ENCODE measurements around the gene SYT13.

The SYT13 gene

GRCh38 chr11:45253640-45254039 is 32.5 kb downstream of the SYT13 start:
- no peak overlapping the region for H3K27ac ChIP-seq (ENCODE audit: low read length, poor library complexity, severe bottlenecking)
- H2BK5ac ChIP-seq (ENCODE audit: low read depth, low read length, poor library complexity, severe bottlenecking): no peak overlapping the region
- H3K4ac ChIP-seq (ENCODE audit: low read depth in 1 of 2, low read length in 2 of 2): no peak overlapping the region
- no peak overlapping the region for H3K14ac ChIP-seq (ENCODE audit: low read length in 2 of 2)
- H2BK15ac ChIP-seq (ENCODE audit: low read depth, poor library complexity, severe bottlenecking): no peak overlapping the region
- H3K4me1 ChIP-seq (ENCODE audit: control insufficient read depth, insufficient read depth, low read depth, low read length): peaks cover 9% of the 10 kb centered on the region
- H3K27me3 ChIP-seq (ENCODE audit: control insufficient read depth in 1 of 2, insufficient read depth in 1 of 2, low read length in 2 of 2): peaks cover 0 to 66% of the 10 kb centered on the region in 2 experiments
- DNase-seq: no peak
- no peak overlapping the region for H2AFZ ChIP-seq (ENCODE audit: low read depth, low read length)
- no peak overlapping the region for H2BK120ac ChIP-seq (ENCODE audit: low read depth, low read length)
- H4K8ac ChIP-seq (ENCODE audit: low read length): no peak overlapping the region
- H3K18ac ChIP-seq (ENCODE audit: low read depth in 1 of 2, low read length in 2 of 2): no peak overlapping the region
- H3K23ac ChIP-seq (ENCODE audit: low read length in 2 of 2): no peak overlapping the region
- H3K9ac ChIP-seq (ENCODE audit: low read length): no peak overlapping the region
- no peaks in the 10 kb centered on the region for H3K36me3 ChIP-seq (ENCODE audit: control insufficient read depth in 1 of 2, insufficient read depth in 2 of 2, low read depth in 1 of 2, low read length in 2 of 2)
- H3K4me3 ChIP-seq (ENCODE audit: insufficient read depth in 1 of 2, low read depth in 1 of 2, low read length in 2 of 2): no peak overlapping the region
- no peak overlapping the region for H2BK12ac ChIP-seq (ENCODE audit: low read length in 2 of 2)
- no peak overlapping the region for H4K91ac ChIP-seq (ENCODE audit: low read length)
- WGBS: 93% methylated on average over 8 of the region's 9 CpGs
- no peaks in the 10 kb centered on the region for H3K79me1 ChIP-seq (replicated peaks; ENCODE audit: low read length, poor library complexity, severe bottlenecking)
- no peak overlapping the region for H2AK5ac ChIP-seq (ENCODE audit: low read length, severe bottlenecking)
- H3K4me2 ChIP-seq (ENCODE audit: low read length, poor library complexity, severe bottlenecking): no peak overlapping the region
- no peaks in the 10 kb centered on the region for H3K9me3 ChIP-seq (ENCODE audit: control insufficient read depth, low read length)

- H4K91ac ChIP-seq (ENCODE audit: low read length): no peak overlapping the region
- no peak overlapping the region for H2BK12ac ChIP-seq (ENCODE audit: low read length in 2 of 2)
- peaks cover 0 to 74% of the 10 kb centered on the region in 2 experiments for H3K27me3 ChIP-seq (ENCODE audit: control insufficient read depth in 1 of 2, insufficient read depth in 1 of 2, low read length in 2 of 2)
- H3K4me3 ChIP-seq (ENCODE audit: insufficient read depth in 1 of 2, low read depth in 1 of 2, low read length in 2 of 2): no peak overlapping the region
- no peaks in the 10 kb centered on the region for H3K79me1 ChIP-seq (replicated peaks; ENCODE audit: low read length, poor library complexity, severe bottlenecking)
- H3K23ac ChIP-seq (ENCODE audit: low read length in 2 of 2): no peak overlapping the region
- WGBS: 82% methylated on average over 3 of the region's 3 CpGs
- no peak overlapping the region for H4K8ac ChIP-seq (ENCODE audit: low read length)
- H3K36me3 ChIP-seq (ENCODE audit: control insufficient read depth in 1 of 2, insufficient read depth in 2 of 2, low read depth in 1 of 2, low read length in 2 of 2): no peaks in the 10 kb centered on the region
- no peak overlapping the region for H2BK120ac ChIP-seq (ENCODE audit: low read depth, low read length)
- H3K9ac ChIP-seq (ENCODE audit: low read length): no peak overlapping the region
- no peak overlapping the region for H3K4ac ChIP-seq (ENCODE audit: low read depth in 1 of 2, low read length in 2 of 2)
- no peaks in the 10 kb centered on the region for H3K9me3 ChIP-seq (ENCODE audit: control insufficient read depth, low read length)
- no peak overlapping the region for H3K27ac ChIP-seq (ENCODE audit: low read length, poor library complexity, severe bottlenecking)
- H2AFZ ChIP-seq (ENCODE audit: low read depth, low read length): no peak overlapping the region
- no peak for DNase-seq
- no peak overlapping the region for H2BK5ac ChIP-seq (ENCODE audit: low read depth, low read length, poor library complexity, severe bottlenecking)
- H3K18ac ChIP-seq (ENCODE audit: low read depth in 1 of 2, low read length in 2 of 2): no peak overlapping the region
- no peak overlapping the region for H2AK5ac ChIP-seq (ENCODE audit: low read length, severe bottlenecking)
- H3K4me1 ChIP-seq (ENCODE audit: control insufficient read depth, insufficient read depth, low read depth, low read length): peaks cover 9% of the 10 kb centered on the region
- no peak overlapping the region for H3K14ac ChIP-seq (ENCODE audit: low read length in 2 of 2)
- H2BK15ac ChIP-seq (ENCODE audit: low read depth, poor library complexity, severe bottlenecking): no peak overlapping the region
- H3K4me2 ChIP-seq (ENCODE audit: low read length, poor library complexity, severe bottlenecking): no peak overlapping the region
Measured at GRCh38 chr11:45252877-45253276, 33.3 kb downstream of the SYT13 start.

- Histone ChIP-seq H3K4me3 (ENCODE audit: insufficient read depth in 1 of 2, low read depth in 1 of 2, low read length in 2 of 2) (no peak overlapping the region), H3K9ac (ENCODE audit: low read length) (no peak overlapping the region), H3K4ac (ENCODE audit: low read depth in 1 of 2, low read length in 2 of 2) (no peak overlapping the region), H4K8ac (ENCODE audit: low read length) (no peak overlapping the region), H3K9me3 (ENCODE audit: control insufficient read depth, low read length) (no peaks in the 10 kb centered on the region), H2BK12ac (ENCODE audit: low read length in 2 of 2) (no peak overlapping the region), H3K36me3 (ENCODE audit: control insufficient read depth in 1 of 2, insufficient read depth in 2 of 2, low read depth in 1 of 2, low read length in 2 of 2) (no peaks in the 10 kb centered on the region), H3K27me3 (ENCODE audit: control insufficient read depth in 1 of 2, insufficient read depth in 1 of 2, low read length in 2 of 2) (peaks cover 0 to 76% of the 10 kb centered on the region in 2 experiments), H3K27ac (ENCODE audit: low read length, poor library complexity, severe bottlenecking) (no peak overlapping the region), H2BK5ac (ENCODE audit: low read depth, low read length, poor library complexity, severe bottlenecking) (no peak overlapping the region), H2AFZ (ENCODE audit: low read depth, low read length) (peak overlapping the region; percentile 18), H3K4me2 (ENCODE audit: low read length, poor library complexity, severe bottlenecking) (no peak overlapping the region), H4K91ac (ENCODE audit: low read length) (no peak overlapping the region), H3K4me1 (ENCODE audit: control insufficient read depth, insufficient read depth, low read depth, low read length) (peaks cover 9% of the 10 kb centered on the region), H3K79me1 (replicated peaks; ENCODE audit: low read length, poor library complexity, severe bottlenecking) (no peaks in the 10 kb centered on the region), H2AK5ac (ENCODE audit: low read length, severe bottlenecking) (no peak overlapping the region), H2BK15ac (ENCODE audit: low read depth, poor library complexity, severe bottlenecking) (no peak overlapping the region), H3K18ac (ENCODE audit: low read depth in 1 of 2, low read length in 2 of 2) (no peak overlapping the region), H2BK120ac (ENCODE audit: low read depth, low read length) (no peak overlapping the region), H3K14ac (ENCODE audit: low read length in 2 of 2) (no peak overlapping the region), H3K23ac (ENCODE audit: low read length in 2 of 2) (no peak overlapping the region)
- DNase-seq: peak; percentile 54
- 36% methylated on average over 22 of the region's 22 CpGs for WGBS
Measured at GRCh38 chr11:45252134-45252856, 33.8 kb downstream of the SYT13 start.

GRCh38 chr11:45250035-45250718 is 36.0 kb downstream of the SYT13 start:
- Histone ChIP-seq H3K9me3 (ENCODE audit: control insufficient read depth, low read length) (no peaks in the 10 kb centered on the region), H3K27me3 (ENCODE audit: control insufficient read depth in 1 of 2, insufficient read depth in 1 of 2, low read length in 2 of 2) (peaks cover 4 to 71% of the 10 kb centered on the region in 2 experiments), H3K79me1 (replicated peaks; ENCODE audit: low read length, poor library complexity, severe bottlenecking) (no peaks in the 10 kb centered on the region), H3K4me2 (ENCODE audit: low read length, poor library complexity, severe bottlenecking) (no peak overlapping the region), H3K27ac (ENCODE audit: low read length, poor library complexity, severe bottlenecking) (no peak overlapping the region), H3K14ac (ENCODE audit: low read length in 2 of 2) (no peak overlapping the region), H2BK15ac (ENCODE audit: low read depth, poor library complexity, severe bottlenecking) (no peak overlapping the region), H4K91ac (ENCODE audit: low read length) (no peak overlapping the region), H3K4me1 (ENCODE audit: control insufficient read depth, insufficient read depth, low read depth, low read length) (peaks cover 9% of the 10 kb centered on the region), H2BK5ac (ENCODE audit: low read depth, low read length, poor library complexity, severe bottlenecking) (no peak overlapping the region), H3K23ac (ENCODE audit: low read length in 2 of 2) (no peak overlapping the region), H2BK120ac (ENCODE audit: low read depth, low read length) (no peak overlapping the region), H3K18ac (ENCODE audit: low read depth in 1 of 2, low read length in 2 of 2) (no peak overlapping the region), H2AK5ac (ENCODE audit: low read length, severe bottlenecking) (no peak overlapping the region), H2BK12ac (ENCODE audit: low read length in 2 of 2) (no peak overlapping the region), H3K4ac (ENCODE audit: low read depth in 1 of 2, low read length in 2 of 2) (no peak overlapping the region), H3K4me3 (ENCODE audit: insufficient read depth in 1 of 2, low read depth in 1 of 2, low read length in 2 of 2) (no peak overlapping the region), H2AFZ (ENCODE audit: low read depth, low read length) (no peak overlapping the region), H4K8ac (ENCODE audit: low read length) (no peak overlapping the region), H3K36me3 (ENCODE audit: control insufficient read depth in 1 of 2, insufficient read depth in 2 of 2, low read depth in 1 of 2, low read length in 2 of 2) (no peaks in the 10 kb centered on the region), H3K9ac (ENCODE audit: low read length) (no peak overlapping the region)
- 69% methylated on average over 2 of the region's 3 CpGs for WGBS
- DNase-seq: no peak

Data from mesenchymal stem cell (in vitro differentiated cells and primary cell).